ENCODE data around the gene C9orf153. TPM values are rescaled to one million over a fixed set of nuclear protein-coding genes. Genes with fewer than 3 reads are reported as not detected.
A peak's percentile ranks its signal among the peaks of the same experiment; 100 is the strongest.

The C9orf153 gene
- total and polyA plus RNA-seq, 2 experiments from 2014 or later, result not detected

DNA sequence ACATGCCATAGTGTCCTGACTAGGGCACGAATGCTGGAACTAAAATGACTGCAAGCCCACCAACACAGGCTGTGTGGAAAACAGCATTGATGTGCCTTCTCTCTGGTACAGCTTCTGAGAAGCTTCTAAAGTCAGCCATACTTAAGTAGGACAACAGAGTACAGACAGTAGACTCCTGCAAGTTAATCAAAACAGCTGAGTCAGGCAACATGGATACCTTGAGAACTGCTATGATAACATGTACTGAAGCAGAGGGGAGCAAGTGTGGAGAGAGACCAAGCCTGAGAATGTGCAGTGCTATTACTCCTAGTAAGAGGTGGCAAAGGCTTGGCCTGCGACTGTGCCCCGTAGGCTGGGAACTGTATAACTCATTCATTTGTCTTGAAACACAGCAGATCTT is 20.4 kb upstream of the C9orf153 start:
- H4K20me1 ChIP-seq (ENCODE audit: insufficient read depth, poor library complexity, severe bottlenecking), result peaks cover 11% of the 10 kb centered on the region
- no peaks in the 10 kb centered on the region for H3K27me3 ChIP-seq
- peaks cover 66% of the 10 kb centered on the region for H3K79me2 ChIP-seq
- 84% methylated on average over 3 of the region's 3 CpGs for WGBS (ENCODE audit: low lambda C conversion rate, missing lambda C conversion rate)
- H3K9me3 ChIP-seq (ENCODE audit: low read depth), result no peaks in the 10 kb centered on the region
- peak overlapping the region; percentile 62 for H3K27ac ChIP-seq
- no peaks in the 10 kb centered on the region for H3K36me3 ChIP-seq (replicated peaks; ENCODE audit: insufficient read depth, low read depth)
- peak overlapping the region; percentile 68 for H3K4me2 ChIP-seq
- H3K4me1 ChIP-seq (ENCODE audit: insufficient read depth), result peaks cover 25% of the 10 kb centered on the region
- peak; percentile 23 for DNase-seq (ENCODE audit: low spot score)
- no peaks in the 10 kb centered on the region for H3K9me2 ChIP-seq (replicated peaks; ENCODE audit: insufficient read depth)
- no peak overlapping the region for H3K4me3 ChIP-seq
- H2AFZ ChIP-seq, result no peak overlapping the region
- TF ChIP-seq, protein P1, sequence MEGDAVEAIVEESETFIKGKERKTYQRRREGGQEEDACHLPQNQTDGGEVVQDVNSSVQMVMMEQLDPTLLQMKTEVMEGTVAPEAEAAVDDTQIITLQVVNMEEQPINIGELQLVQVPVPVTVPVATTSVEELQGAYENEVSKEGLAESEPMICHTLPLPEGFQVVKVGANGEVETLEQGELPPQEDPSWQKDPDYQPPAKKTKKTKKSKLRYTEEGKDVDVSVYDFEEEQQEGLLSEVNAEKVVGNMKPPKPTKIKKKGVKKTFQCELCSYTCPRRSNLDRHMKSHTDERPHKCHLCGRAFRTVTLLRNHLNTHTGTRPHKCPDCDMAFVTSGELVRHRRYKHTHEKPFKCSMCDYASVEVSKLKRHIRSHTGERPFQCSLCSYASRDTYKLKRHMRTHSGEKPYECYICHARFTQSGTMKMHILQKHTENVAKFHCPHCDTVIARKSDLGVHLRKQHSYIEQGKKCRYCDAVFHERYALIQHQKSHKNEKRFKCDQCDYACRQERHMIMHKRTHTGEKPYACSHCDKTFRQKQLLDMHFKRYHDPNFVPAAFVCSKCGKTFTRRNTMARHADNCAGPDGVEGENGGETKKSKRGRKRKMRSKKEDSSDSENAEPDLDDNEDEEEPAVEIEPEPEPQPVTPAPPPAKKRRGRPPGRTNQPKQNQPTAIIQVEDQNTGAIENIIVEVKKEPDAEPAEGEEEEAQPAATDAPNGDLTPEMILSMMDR (IDR thresholded peaks at IDR 0.05; ENCODE audit: poor library complexity), result no peak
- no peak for TF ChIP-seq EZH2phosphoT487 (IDR thresholded peaks at IDR 0.05; ENCODE audit: low read depth, severe bottlenecking, unreplicated experiment)
- no peak for TF ChIP-seq EZH2 (IDR thresholded peaks at IDR 0.05; ENCODE audit: borderline replicate concordance)

DNA sequence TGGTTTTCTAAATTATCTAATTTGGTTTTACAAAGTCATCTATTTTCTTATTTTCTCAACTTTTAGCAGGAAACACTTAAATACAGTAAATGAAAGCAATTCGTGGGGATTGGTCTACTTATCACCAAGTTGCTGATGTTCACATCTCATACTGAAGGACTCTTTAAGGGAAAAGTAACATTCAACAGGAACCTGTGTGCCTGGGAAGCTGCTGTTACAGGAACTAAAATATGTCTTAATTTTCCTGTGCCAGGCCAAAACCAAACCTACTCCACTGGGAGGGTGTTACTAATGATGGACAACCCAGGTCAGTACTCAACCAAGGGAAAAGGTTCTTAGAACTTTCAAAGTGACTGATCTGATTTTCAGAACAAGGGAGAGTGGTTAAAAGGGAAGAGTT is 17.6 kb upstream of the C9orf153 start:
- no peak for DNase-seq (ENCODE audit: low spot score)
- no peak overlapping the region for H2AFZ ChIP-seq
- no peaks in the 10 kb centered on the region for H3K9me3 ChIP-seq (ENCODE audit: low read depth)
- TF ChIP-seq, protein P1 (IDR thresholded peaks at IDR 0.05; ENCODE audit: poor library complexity), result no peak
- no peak for TF ChIP-seq EZH2phosphoT487 (IDR thresholded peaks at IDR 0.05; ENCODE audit: low read depth, severe bottlenecking, unreplicated experiment)
- H3K9me2 ChIP-seq (replicated peaks; ENCODE audit: insufficient read depth), result no peaks in the 10 kb centered on the region
- peaks cover 18% of the 10 kb centered on the region for H3K4me1 ChIP-seq (ENCODE audit: insufficient read depth)
- no peaks in the 10 kb centered on the region for H3K36me3 ChIP-seq (replicated peaks; ENCODE audit: insufficient read depth, low read depth)
- H3K27me3 ChIP-seq, result no peaks in the 10 kb centered on the region
- peaks cover 77% of the 10 kb centered on the region for H3K79me2 ChIP-seq
- no peak overlapping the region for H3K4me3 ChIP-seq
- no peak overlapping the region for H3K27ac ChIP-seq
- H3K4me2 ChIP-seq, result no peak overlapping the region
- peaks cover 11% of the 10 kb centered on the region for H4K20me1 ChIP-seq (ENCODE audit: insufficient read depth, poor library complexity, severe bottlenecking)
- WGBS (ENCODE audit: low lambda C conversion rate, missing lambda C conversion rate), result 75% methylated on average over 1 of the region's 1 CpG

DNA sequence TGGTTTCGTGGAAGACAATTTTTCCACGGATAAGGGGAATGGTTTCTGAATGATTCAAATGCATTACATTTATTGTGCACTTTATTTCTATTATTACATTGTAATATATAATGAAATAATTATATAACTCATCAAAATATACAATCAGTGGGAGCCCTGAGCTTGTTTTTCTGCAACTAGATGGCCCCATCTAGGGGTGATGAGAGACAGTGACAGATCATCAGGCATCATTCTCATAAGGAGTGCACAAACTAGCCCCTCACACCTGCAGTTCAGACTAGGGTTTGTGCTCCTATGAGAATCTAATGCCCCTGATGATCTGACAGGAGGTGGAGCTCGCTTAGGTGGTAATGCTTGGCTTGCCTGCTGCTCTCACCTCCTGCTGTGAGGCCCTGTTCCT is 16.5 kb upstream of the C9orf153 start:
- no peak overlapping the region for H3K4me2 ChIP-seq
- TF ChIP-seq EZH2 (IDR thresholded peaks at IDR 0.05; ENCODE audit: borderline replicate concordance), result no peak
- TF ChIP-seq, protein P1 (IDR thresholded peaks at IDR 0.05; ENCODE audit: poor library complexity), result peak; percentile 25
- no peaks in the 10 kb centered on the region for H3K36me3 ChIP-seq (replicated peaks; ENCODE audit: insufficient read depth, low read depth)
- H2AFZ ChIP-seq, result no peak overlapping the region
- WGBS (ENCODE audit: low lambda C conversion rate, missing lambda C conversion rate), result 99% methylated on average over 3 of the region's 3 CpGs
- H3K9me2 ChIP-seq (replicated peaks; ENCODE audit: insufficient read depth), result no peaks in the 10 kb centered on the region
- H3K27ac ChIP-seq, result no peak overlapping the region
- H3K27me3 ChIP-seq, result no peaks in the 10 kb centered on the region
- peaks cover 14% of the 10 kb centered on the region for H3K4me1 ChIP-seq (ENCODE audit: insufficient read depth)
- no peak for DNase-seq (ENCODE audit: low spot score)
- H3K4me3 ChIP-seq, result no peak overlapping the region
- H3K79me2 ChIP-seq, result peaks cover 76% of the 10 kb centered on the region
- peaks cover 11% of the 10 kb centered on the region for H4K20me1 ChIP-seq (ENCODE audit: insufficient read depth, poor library complexity, severe bottlenecking)
- H3K9me3 ChIP-seq (ENCODE audit: low read depth), result no peaks in the 10 kb centered on the region

All from hepatocyte (in vitro differentiated cells).